ENCODE results near the gene BPIFB1. TPM values are rescaled to one million over a fixed set of nuclear protein-coding genes. Genes with fewer than 3 reads are reported as not detected.

The BPIFB1 gene
- total and polyA plus RNA-seq, 3 donors from 2014 or later, result 1.6 to 5.8 (median 5.5) TPM

- Histone ChIP-seq H3K36me3 (ENCODE audit: low read depth, missing control alignments) (no peaks in the 10 kb centered on the region), H3K4me1 (no peaks in the 10 kb centered on the region), H3K9me3 (no peaks in the 10 kb centered on the region), H3K27ac (no peak overlapping the region), H3K4me3 (no peak overlapping the region), H3K27me3 (no peaks in the 10 kb centered on the region)
- 78 to 84% methylated on average over 11 of the region's 11 CpGs for WGBS, 2 donors
- DNase-seq, result no peak
- intact Hi-C loops (cut with DNase I; ENCODE audit: low total_unique reads), result no loop called here
- TF ChIP-seq POLR2A (IDR thresholded peaks at IDR 0.05), result no peak
- no peak for TF ChIP-seq CTCF (IDR thresholded peaks at IDR 0.05)
These were observed 65.3 kb downstream of the BPIFB1 start for GRCh38 chr20:33348136-33348937.

GRCh38 chr20:33349493-33349892, 66.5 kb downstream of the BPIFB1 start:
- DNase-seq, result no peak
- intact Hi-C loops (cut with DNase I; ENCODE audit: low total_unique reads), result no loop called here
- 94 to 95% methylated on average over 4 to 8 of the region's 8 CpGs for WGBS, 2 donors
- Histone ChIP-seq H3K27me3 (no peaks in the 10 kb centered on the region), H3K4me1 (no peaks in the 10 kb centered on the region), H3K27ac (no peak overlapping the region), H3K9me3 (no peaks in the 10 kb centered on the region), H3K4me3 (no peak overlapping the region), H3K36me3 (ENCODE audit: low read depth, missing control alignments) (no peaks in the 10 kb centered on the region)
- TF ChIP-seq CTCF (IDR thresholded peaks at IDR 0.05) (no peak), POLR2A (IDR thresholded peaks at IDR 0.05) (no peak)

GRCh38 chr20:33351696-33352095, 68.7 kb downstream of the BPIFB1 start:
- H3K4me3 ChIP-seq, result no peak overlapping the region
- DNase-seq, result no peak
- WGBS, 2 donors, result 61 to 90% methylated on average over 3 of the region's 3 CpGs
- H3K27ac ChIP-seq, result no peak overlapping the region
- no peaks in the 10 kb centered on the region for H3K9me3 ChIP-seq
- H3K27me3 ChIP-seq, result no peaks in the 10 kb centered on the region
- no peaks in the 10 kb centered on the region for H3K4me1 ChIP-seq
- no peaks in the 10 kb centered on the region for H3K36me3 ChIP-seq (ENCODE audit: low read depth, missing control alignments)
- intact Hi-C loops (cut with DNase I; ENCODE audit: low total_unique reads), result no loop called here
- no peak for TF ChIP-seq POLR2A (IDR thresholded peaks at IDR 0.05)
- no peak for TF ChIP-seq CTCF (IDR thresholded peaks at IDR 0.05)

- Histone ChIP-seq H3K27me3 (no peaks in the 10 kb centered on the region), H3K9me3 (no peaks in the 10 kb centered on the region), H3K27ac (no peak overlapping the region), H3K4me3 (no peak overlapping the region), H3K36me3 (ENCODE audit: low read depth, missing control alignments) (no peaks in the 10 kb centered on the region), H3K4me1 (no peaks in the 10 kb centered on the region)
- intact Hi-C loops (cut with DNase I; ENCODE audit: low total_unique reads), result no loop called here
- no peak for DNase-seq
- TF ChIP-seq CTCF (IDR thresholded peaks at IDR 0.05) (no peak), POLR2A (IDR thresholded peaks at IDR 0.05) (no peak)
- WGBS, 2 donors, result 78 to 81% methylated on average over 16 of the region's 16 CpGs
These were observed 69.4 kb downstream of the BPIFB1 start for GRCh38 chr20:33352258-33353012.

All from testis (tissue), 3 donors.